ENCODE data around the gene ABTB2. TPM values are rescaled to one million over a fixed set of nuclear protein-coding genes. Genes with fewer than 3 reads are reported as not detected.
A peak's percentile ranks its signal among the peaks of the same experiment; 100 is the strongest.

Gene ABTB2
- total RNA-seq, 1 donor from 2014 or later, result 24.7 TPM

- Histone ChIP-seq H3K9me3 (replicated peaks) (no peaks in the 10 kb centered on the region), H3K4me3 (no peak overlapping the region), H3K27ac (replicated peaks) (no peak overlapping the region), H3K36me3 (peaks cover 79% of the 10 kb centered on the region), H3K4me1 (peaks cover 2% of the 10 kb centered on the region), H3K27me3 (ENCODE audit: low read depth) (no peaks in the 10 kb centered on the region)
- intact Hi-C loops (cut with micrococcal nuclease), result no loop called here
- no peak for TF ChIP-seq CTCF (IDR thresholded peaks at IDR 0.05; ENCODE audit: borderline replicate concordance)
- no peak for DNase-seq
Observed at GRCh38 chr11:34151166-34151565, 206.6 kb downstream of the ABTB2 start.

- no peaks in the 10 kb centered on the region for H3K27me3 ChIP-seq (ENCODE audit: low read depth)
- no peak for TF ChIP-seq CTCF (IDR thresholded peaks at IDR 0.05; ENCODE audit: borderline replicate concordance)
- DNase-seq, result no peak
- peaks cover 2% of the 10 kb centered on the region for H3K4me1 ChIP-seq
- intact Hi-C loops (cut with micrococcal nuclease), result no loop called here
- no peak overlapping the region for H3K4me3 ChIP-seq
- no peak overlapping the region for H3K27ac ChIP-seq (replicated peaks)
- H3K36me3 ChIP-seq, result peaks cover 85% of the 10 kb centered on the region
- no peaks in the 10 kb centered on the region for H3K9me3 ChIP-seq (replicated peaks)
Observed at GRCh38 chr11:34150494-34151151, 207.2 kb downstream of the ABTB2 start.

GRCh38 chr11:34149786-34150185 is 208.0 kb downstream of the ABTB2 start:
- no peak for DNase-seq
- H3K27ac ChIP-seq (replicated peaks), result no peak overlapping the region
- H3K36me3 ChIP-seq, result peaks cover 91% of the 10 kb centered on the region
- H3K27me3 ChIP-seq (ENCODE audit: low read depth), result no peaks in the 10 kb centered on the region
- H3K9me3 ChIP-seq (replicated peaks), result no peaks in the 10 kb centered on the region
- peaks cover 2% of the 10 kb centered on the region for H3K4me1 ChIP-seq
- intact Hi-C loops (cut with micrococcal nuclease), result no loop called here
- no peak overlapping the region for H3K4me3 ChIP-seq
- TF ChIP-seq CTCF (IDR thresholded peaks at IDR 0.05; ENCODE audit: borderline replicate concordance), result peak; percentile 33

GRCh38 chr11:34149274-34149673 is 208.5 kb downstream of the ABTB2 start:
- intact Hi-C loops (cut with micrococcal nuclease), result no loop called here
- H3K9me3 ChIP-seq (replicated peaks), result no peaks in the 10 kb centered on the region
- H3K4me1 ChIP-seq, result peaks cover 2% of the 10 kb centered on the region
- H3K27ac ChIP-seq (replicated peaks), result no peak overlapping the region
- peaks cover 93% of the 10 kb centered on the region for H3K36me3 ChIP-seq
- no peak for DNase-seq
- H3K4me3 ChIP-seq, result no peak overlapping the region
- H3K27me3 ChIP-seq (ENCODE audit: low read depth), result no peaks in the 10 kb centered on the region
- TF ChIP-seq CTCF (IDR thresholded peaks at IDR 0.05; ENCODE audit: borderline replicate concordance), result no peak

- no peak overlapping the region for H3K4me3 ChIP-seq
- H3K4me1 ChIP-seq, result peaks cover 3% of the 10 kb centered on the region
- H3K9me3 ChIP-seq (replicated peaks), result no peaks in the 10 kb centered on the region
- intact Hi-C loops (cut with micrococcal nuclease), result no loop called here
- H3K36me3 ChIP-seq, result peaks cover 99% of the 10 kb centered on the region
- TF ChIP-seq CTCF (IDR thresholded peaks at IDR 0.05; ENCODE audit: borderline replicate concordance), result no peak
- no peak for DNase-seq
- no peak overlapping the region for H3K27ac ChIP-seq (replicated peaks)
- H3K27me3 ChIP-seq (ENCODE audit: low read depth), result no peaks in the 10 kb centered on the region
Observed at GRCh38 chr11:34148504-34149165, 209.2 kb downstream of the ABTB2 start.
